ENCODE data around the gene TEAD4.

GRCh38 chr12:3004655-3005565 lies 45.7 kb downstream of the TEAD4 start:
- TF ChIP-seq CTCF (IDR thresholded peaks at IDR 0.05 in 8 of 11, conservative IDR thresholded peaks at IDR 0.05 in 3 of 11) (no peak), POLR2AphosphoS5 (IDR thresholded peaks at IDR 0.05) (no peak), POLR2A (IDR thresholded peaks at IDR 0.05) (no peak)

All from spleen (tissue), 7 donors.